COLO668 (cell line): Measurements from ENCODE around the gene CEP126.
"Not testable (repeated sequence)": the region's sequence is repeated elsewhere in the genome, so short reads cannot be mapped to it uniquely, and the experiment has no call there.

Experiments used
- DNase-seq: peaks from one replicate; lab custom pipeline; 2025; ENCODE audit not compliant: unreplicated experiment; lab: John Stamatoyannopoulos, UW

CEP126 gene

GRCh38 chr11:101923554-101923953 lies 8.7 kb downstream of the CEP126 start:
- DNase-seq, result no peak

- DNase-seq, result no peak
Measured at GRCh38 chr11:101929294-101929915, 14.6 kb downstream of the CEP126 start.

GRCh38 chr11:101931692-101932091 lies 16.9 kb downstream of the CEP126 start:
- peak; percentile 32 for DNase-seq

DNA sequence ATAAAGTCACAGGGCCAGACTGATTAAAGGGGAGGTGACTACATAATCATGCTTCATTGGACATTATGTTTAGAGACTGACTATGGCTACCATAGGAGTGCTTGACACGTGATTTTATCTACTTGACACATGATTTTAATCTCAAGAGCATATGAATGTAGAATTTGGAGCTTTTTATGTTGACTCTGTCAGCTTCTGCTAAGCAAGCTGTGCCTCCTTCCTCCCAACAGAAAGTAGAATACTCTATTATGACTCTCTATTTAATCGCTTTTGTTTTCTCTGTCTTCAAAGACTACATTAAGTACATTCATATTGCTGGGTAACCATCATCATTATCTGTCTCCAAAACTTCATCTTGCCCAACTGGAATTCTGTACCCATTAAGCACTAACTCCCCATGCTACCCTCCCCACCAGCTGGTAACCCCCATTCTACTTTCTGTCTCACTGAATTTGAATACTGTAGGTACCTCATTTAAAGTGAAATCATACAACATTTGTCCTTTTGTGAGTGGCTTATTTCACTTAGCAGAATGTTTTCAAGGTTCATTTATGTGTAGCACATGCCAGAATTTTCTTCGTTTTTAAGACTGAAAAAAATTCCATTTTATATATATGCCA lies 26.2 kb downstream of the CEP126 start:
- DNase-seq, result no peak

DNA sequence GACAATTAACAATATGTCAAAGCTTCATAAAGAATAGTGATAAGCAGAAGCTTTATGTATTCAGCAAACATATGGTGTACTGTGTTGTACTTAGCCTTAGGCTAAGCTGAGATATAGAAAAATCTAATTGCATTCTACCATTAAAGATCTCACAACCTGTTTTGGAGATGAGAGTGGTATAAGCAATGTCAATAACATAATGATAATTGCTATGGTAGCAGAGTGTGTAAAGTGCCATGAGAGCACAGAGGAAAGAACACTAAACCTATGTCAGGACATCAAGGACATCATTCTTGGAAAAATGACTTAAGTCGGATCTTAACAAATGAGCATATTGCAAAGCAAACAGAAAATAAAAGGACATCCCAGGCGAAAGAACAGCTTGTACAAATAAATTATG lies 30.1 kb downstream of the CEP126 start:
- no peak for DNase-seq

DNA sequence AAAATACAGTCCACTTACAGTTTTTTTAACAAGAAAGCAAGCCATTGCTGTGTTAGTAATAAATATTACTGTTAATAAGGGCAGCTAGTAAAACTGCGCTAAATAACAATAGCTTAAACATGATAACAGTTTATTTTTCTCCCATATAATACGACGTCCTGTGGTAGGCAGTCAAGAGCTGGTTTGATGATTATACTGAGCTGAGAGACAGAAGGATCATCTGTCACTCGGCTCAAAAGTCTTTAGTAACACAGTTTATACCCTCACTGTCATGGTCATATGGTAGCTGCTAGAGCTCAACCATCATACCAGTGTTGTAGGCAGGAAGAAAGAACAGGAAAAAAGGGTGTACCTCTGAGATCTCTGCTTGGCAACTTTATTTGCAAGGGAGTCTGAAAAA lies 30.6 kb downstream of the CEP126 start:
- no peak for DNase-seq

GRCh38 chr11:101949680-101950220 lies 34.9 kb downstream of the CEP126 start:
- no peak for DNase-seq

GRCh38 chr11:101955278-101955677 lies 40.5 kb downstream of the CEP126 start:
- DNase-seq, result no peak

DNA sequence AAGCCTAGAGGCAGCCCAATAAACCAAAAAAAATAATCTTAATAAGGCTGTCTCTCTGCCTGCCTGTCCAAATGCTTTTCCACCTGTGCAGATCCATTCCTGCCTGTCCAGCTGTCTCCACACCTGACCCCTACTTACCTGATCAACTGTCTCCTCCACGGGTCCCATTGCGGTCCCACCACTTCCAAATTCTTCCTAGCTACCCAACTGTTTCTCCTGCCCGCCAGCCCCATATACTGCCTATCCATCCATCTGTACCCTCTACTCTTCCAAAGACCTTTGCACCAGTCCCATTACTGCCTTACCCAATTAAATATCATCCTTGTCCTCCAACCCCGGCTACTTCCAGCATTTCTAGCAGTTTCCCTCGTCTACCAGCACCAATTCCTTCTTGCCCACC lies 40.9 kb downstream of the CEP126 start:
- no peak for DNase-seq

DNA sequence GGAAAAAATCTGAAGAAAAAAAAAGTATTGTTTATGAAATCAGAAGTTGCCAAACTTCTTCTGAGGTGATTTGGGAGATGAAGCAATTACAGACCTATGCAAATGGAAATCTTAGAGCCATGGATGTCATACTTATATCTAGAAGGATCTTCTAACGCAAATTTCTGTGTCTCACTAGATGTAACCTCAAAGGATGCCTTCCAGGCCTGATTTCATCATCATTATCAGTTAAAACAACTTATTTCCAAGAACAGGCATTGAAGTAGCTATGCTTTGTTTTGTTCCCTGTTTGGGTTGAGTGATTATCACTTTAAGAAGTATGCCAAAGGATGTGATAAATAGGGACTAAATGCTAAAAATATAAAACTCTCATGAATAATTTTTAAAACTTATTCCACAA lies 45.4 kb downstream of the CEP126 start:
- no peak for DNase-seq

DNA sequence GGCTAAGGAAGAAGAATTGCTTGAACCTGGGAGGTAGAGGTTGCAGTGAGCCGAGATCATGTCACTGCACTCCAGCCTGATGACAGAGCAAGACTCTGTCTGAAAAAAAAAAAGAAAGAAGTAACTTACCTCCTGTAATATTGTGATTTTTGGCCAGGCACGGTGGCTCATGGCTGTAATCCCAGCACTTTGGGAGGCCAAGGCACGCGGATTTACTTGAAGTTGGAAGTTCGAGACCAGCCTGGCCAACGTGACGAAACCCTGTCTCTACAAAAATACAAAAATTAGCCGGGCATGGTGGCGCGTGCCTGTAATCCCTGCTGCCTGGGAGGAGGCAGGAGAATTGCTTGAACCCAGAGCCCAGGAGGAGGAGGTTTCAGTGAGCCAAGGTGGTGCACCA lies 49.4 kb downstream of the CEP126 start:
- DNase-seq, result not testable (repeated sequence)

DNA sequence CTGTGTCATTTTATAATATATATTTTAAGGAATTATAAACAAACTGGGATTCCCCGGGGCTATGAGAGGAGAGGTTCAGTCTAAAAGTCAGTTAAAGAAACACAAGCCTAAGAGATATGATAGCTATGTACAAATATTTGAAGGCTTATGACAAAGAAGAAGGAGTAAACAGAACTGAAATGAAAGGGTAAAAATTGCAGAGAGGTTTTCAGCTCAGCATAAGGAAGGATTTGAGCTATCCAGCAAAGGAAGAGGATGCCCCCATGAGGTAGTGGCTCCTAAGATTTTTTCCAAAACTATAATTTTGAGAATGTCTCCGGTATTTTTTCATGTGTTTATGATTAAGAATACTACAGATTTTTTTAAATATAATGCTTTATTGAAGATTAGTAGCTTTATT lies 59.4 kb downstream of the CEP126 start:
- no peak for DNase-seq

DNA sequence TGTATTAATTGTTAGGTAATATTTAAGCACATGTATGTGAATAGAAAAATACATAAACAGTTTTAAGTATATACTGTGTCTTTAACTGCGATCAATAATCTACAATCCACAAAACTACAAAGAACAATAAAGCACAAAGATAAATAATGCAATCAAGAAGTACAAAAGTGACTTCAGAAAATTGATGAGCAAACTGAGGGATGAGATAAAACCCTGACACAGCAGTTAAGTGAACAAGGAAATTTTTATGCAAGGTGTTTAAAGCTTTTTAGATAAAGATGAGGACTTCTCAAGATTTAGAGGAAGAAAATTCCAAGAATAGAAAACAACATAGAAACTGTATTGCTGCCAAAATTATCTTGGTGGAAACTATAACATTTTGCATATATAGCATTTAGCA lies 60.0 kb downstream of the CEP126 start:
- DNase-seq, result no peak

DNA sequence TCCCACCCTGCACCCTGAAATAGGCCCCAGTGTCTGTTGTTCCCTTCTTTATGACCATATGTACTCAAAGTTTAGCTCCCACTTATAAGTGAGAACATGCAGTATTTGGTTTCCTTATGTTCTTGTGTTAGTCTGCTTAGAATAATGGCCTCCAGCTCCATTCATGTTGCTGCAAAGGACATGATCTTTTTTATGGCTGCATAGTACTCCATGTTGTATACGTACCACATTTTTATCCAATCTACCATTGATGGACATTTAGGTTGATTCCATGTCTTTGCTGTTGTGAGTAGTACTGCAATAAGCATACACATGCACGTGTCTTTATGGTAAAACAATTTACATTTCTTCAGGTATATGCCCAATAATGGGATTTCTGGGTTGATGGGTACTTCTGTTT lies 60.9 kb downstream of the CEP126 start:
- DNase-seq, result no peak

DNA sequence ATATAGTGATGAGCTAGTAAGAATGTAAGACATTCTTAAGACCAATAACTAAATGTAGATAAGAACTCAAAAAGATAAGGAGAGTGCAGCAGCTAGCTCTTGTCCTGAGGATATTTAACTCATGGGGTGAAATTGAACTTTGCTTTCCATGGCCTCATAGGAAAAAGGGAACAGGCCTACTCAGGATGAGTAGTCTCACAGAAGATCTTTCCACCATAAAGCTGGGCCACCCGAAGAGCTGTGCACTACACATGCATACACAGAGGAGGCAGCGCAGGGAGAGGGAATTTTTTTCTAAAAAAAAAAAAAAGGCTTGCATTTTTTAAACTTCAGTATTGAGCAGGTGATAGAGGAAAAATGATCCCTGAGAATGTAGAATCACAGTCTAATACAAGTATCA lies 72.6 kb downstream of the CEP126 start:
- DNase-seq, result no peak

DNA sequence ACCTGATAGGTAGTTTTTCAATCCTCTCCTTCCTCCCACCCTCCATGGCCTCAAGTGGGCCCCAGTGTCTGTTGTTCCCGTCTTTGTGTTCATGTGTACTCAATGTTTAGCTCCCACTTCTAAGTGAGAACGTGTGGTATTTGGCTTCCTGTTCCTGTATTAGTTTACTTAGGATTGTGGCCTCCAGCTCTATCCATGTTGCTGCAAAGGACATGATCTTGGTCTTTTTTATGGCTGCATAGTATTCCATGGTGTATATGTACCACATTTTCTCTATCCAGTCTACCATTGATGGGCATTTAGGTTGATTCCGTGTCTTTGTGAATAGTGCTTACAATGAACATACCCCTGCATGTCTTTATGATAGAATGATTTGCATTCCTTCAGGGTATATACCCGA lies 78.4 kb downstream of the CEP126 start:
- DNase-seq, result no peak

DNA sequence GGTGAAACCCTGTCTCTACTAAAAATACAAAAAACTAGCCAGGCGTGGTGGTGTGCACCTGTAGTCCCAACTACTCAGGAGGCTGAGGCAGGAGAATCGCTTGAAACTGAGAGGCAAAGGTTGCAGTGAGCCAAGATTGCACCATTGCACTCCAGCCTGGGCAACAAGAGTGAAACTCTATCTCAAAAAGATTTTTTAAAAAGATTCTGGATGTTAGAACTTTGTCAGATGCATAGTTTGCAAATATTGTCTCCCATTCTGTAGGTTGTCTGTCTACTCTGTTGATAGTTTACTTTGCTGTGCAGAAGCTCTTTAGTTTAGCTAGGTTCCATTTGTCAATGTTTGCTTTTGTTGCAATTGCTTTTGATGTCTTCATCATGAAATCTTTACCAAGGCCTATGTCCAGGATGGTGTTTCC lies 79.3 kb downstream of the CEP126 start:
- not testable (repeated sequence) for DNase-seq

DNA sequence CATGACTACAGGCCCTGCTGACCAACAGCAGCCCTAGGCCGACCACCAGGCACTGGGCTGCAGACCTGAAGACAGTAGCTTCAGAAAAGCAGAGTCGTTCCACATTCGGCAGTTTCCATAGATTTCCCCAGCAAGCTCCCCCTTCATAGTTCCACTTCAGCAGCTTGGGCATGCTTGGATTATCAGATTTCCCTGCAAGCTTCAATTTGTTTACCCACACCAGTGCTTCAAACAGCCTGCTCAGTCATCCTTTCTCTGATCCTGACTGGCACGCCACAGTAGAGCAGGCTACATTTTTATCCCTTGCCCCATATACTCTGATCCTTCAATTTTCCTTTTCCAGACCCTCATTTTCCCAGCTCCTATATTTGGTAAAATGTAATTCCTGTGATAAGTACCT lies 81.3 kb downstream of the CEP126 start:
- no peak for DNase-seq

GRCh38 chr11:102001657-102002338 lies 87.0 kb downstream of the CEP126 start:
- DNase-seq, result no peak

GRCh38 chr11:102004220-102004619 lies 89.4 kb downstream of the CEP126 start:
- no peak for DNase-seq

DNA sequence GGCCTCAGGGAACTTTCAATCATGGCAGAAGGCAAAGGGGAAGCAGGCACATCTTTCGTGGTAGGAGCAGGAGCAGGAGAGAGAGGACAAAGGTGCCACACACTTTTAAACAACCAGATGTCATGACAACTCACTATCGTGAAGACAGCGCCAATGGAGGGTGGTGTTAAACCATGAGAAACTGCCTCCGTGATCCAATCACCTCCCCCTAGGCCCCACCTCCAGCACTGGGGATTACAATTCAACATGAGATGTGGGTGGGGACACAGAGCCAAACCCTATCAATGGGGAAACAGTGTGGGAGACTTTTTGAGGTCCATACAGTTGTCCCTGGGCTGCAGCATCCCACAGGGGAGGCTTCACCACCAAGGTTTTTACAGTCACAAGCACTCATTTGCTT lies 90.5 kb downstream of the CEP126 start:
- no peak for DNase-seq

DNA sequence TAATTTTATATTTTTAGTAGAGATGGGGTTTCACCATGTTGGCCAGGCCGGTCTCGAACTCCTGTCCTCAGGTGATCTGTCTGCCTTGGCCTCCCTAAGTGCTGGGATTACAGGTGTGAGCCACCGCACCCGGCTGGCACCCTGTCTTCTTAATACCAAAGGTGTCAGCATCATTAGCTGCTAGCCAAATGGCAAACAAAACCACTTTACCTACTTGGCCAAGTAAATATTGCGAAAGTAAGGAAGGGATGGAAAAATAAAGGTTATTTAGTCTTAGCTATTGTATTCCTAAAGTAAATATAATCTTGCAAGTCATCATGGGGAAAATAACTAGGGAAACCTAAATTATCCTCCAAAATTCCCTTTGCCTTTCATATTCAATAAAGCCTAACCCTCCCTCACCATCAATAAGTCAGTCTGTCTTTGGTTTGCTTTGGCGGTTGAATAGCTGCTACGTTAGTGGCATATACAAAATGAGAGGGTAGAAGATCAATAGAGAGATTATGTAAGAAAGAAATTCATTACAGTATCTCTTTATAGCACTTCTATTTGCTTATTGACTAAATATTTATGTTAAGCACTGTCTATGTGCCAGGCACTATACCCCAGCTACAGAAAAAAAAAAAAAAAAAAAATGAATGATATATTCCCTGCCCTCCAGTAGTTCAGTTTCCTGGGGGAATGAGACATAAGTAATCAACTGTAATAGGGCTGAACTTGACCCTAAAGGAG lies 92.2 kb downstream of the CEP126 start:
- DNase-seq, result no peak
